ENCODE measurements around the gene ELK3.
"Not testable (repeated sequence)": the region's sequence is repeated elsewhere in the genome, so short reads cannot be mapped to it uniquely, and the experiment has no call there.

DNA sequence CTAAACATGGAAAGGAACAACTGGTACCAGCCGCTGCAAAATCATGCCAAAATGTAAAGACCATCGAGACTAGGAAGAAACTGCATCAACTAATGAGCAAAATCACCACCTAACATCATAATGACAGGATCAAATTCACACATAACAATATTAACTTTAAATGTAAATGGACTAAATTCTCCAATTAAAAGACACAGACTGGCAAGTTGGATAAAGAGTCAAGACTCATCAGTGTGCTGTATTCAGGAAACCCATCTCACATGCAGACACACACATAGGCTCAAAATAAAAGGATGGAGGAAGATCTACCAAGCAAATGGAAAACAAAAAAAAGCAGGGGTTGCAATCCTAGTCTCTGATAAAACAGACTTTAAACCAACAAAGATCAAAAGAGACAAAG, 123.6 kb downstream of the ELK3 start:
- not testable (repeated sequence) for TF ChIP-seq POLR2A (IDR thresholded peaks at IDR 0.05)
- TF ChIP-seq, protein P1, sequence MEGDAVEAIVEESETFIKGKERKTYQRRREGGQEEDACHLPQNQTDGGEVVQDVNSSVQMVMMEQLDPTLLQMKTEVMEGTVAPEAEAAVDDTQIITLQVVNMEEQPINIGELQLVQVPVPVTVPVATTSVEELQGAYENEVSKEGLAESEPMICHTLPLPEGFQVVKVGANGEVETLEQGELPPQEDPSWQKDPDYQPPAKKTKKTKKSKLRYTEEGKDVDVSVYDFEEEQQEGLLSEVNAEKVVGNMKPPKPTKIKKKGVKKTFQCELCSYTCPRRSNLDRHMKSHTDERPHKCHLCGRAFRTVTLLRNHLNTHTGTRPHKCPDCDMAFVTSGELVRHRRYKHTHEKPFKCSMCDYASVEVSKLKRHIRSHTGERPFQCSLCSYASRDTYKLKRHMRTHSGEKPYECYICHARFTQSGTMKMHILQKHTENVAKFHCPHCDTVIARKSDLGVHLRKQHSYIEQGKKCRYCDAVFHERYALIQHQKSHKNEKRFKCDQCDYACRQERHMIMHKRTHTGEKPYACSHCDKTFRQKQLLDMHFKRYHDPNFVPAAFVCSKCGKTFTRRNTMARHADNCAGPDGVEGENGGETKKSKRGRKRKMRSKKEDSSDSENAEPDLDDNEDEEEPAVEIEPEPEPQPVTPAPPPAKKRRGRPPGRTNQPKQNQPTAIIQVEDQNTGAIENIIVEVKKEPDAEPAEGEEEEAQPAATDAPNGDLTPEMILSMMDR (IDR thresholded peaks at IDR 0.05) = not testable (repeated sequence)

Data from lower leg skin (tissue), 3 donors.